Central memory CD4-positive, alpha-beta T cell (primary cell): Measurements from ENCODE around the gene MBD2.
"Not testable (repeated sequence)": the region's sequence is repeated elsewhere in the genome, so short reads cannot be mapped to it uniquely, and the experiment has no call there.

ENCODE experiments used
- DNase-seq: peaks from one replicate; pipeline ENCODE4 v3.0.0; 2022
- total RNA-seq, 3 experiments: gene quantifications; one replicate each; lab custom pipeline; 2026; lab: John Stamatoyannopoulos, UW

MBD2 gene
- 66.9 to 204 (median 139) reads per million in 3 experiments for total RNA-seq

GRCh38 chr18:54224379-54225014, at the start of gene MBD2:
Gene MBD2, minus strand, starts transcription at chr18:54224669. Its CDS starts 110 bp downstream, at chr18:54224559.
- DNase-seq: peak; percentile 93

GRCh38 chr18:54269893-54270844, 45.7 kb upstream of the MBD2 start:
- peak; percentile 28 for DNase-seq

- DNase-seq: no peak
Observed at GRCh38 chr18:54268751-54269150, 44.3 kb upstream of the MBD2 start.

GRCh38 chr18:54267701-54268100, 43.2 kb upstream of the MBD2 start:
- no peak for DNase-seq

- no peak for DNase-seq
Observed at GRCh38 chr18:54263904-54264336, 39.5 kb upstream of the MBD2 start.

- DNase-seq: no peak
Observed at GRCh38 chr18:54261894-54262293, 37.4 kb upstream of the MBD2 start.

GRCh38 chr18:54260396-54261072, 36.1 kb upstream of the MBD2 start:
- DNase-seq: no peak

- not testable (repeated sequence) for DNase-seq
Observed at GRCh38 chr18:54257818-54258217, 33.3 kb upstream of the MBD2 start.

- DNase-seq: no peak
Observed at GRCh38 chr18:54257015-54257414, 32.5 kb upstream of the MBD2 start.

- DNase-seq: no peak
Observed at GRCh38 chr18:54255141-54255540, 30.7 kb upstream of the MBD2 start.

GRCh38 chr18:54254265-54254758, 29.8 kb upstream of the MBD2 start:
- no peak for DNase-seq

GRCh38 chr18:54251606-54252390, 27.3 kb upstream of the MBD2 start:
- no peak for DNase-seq

GRCh38 chr18:54250846-54251261, 26.4 kb upstream of the MBD2 start:
- no peak for DNase-seq

- no peak for DNase-seq
Observed at GRCh38 chr18:54247511-54248175, 23.2 kb upstream of the MBD2 start.

GRCh38 chr18:54242327-54242726, 17.9 kb upstream of the MBD2 start:
- no peak for DNase-seq

GRCh38 chr18:54241483-54241882, 17.0 kb upstream of the MBD2 start:
- no peak for DNase-seq

- DNase-seq: no peak
Observed at GRCh38 chr18:54240629-54241107, 16.2 kb upstream of the MBD2 start.

- no peak for DNase-seq
Observed at GRCh38 chr18:54239601-54240000, 15.1 kb upstream of the MBD2 start.

- no peak for DNase-seq
Observed at GRCh38 chr18:54239091-54239490, 14.6 kb upstream of the MBD2 start.

GRCh38 chr18:54238173-54238936, 13.9 kb upstream of the MBD2 start:
- no peak for DNase-seq

GRCh38 chr18:54235871-54236270, 11.4 kb upstream of the MBD2 start:
- DNase-seq: no peak
